Stimulated activated CD8-positive, alpha-beta memory T cell treated with anti-CD3 and anti-CD28 coated beads, Interleukin-15, amount 100 ng/mL, for 1 hour (primary cell): ENCODE measurements around the gene TARBP2.
"Not testable (repeated sequence)": the region's sequence is repeated elsewhere in the genome, so short reads cannot be mapped to it uniquely, and the experiment has no call there.

Source experiments
- DNase-seq: peaks from one replicate; pipeline ENCODE4 v3.0.0-alpha.2; 2020; ENCODE audit warnings: low read depth

TARBP2 gene

GRCh38 chr12:53514628-53515290 is 13.7 kb downstream of the TARBP2 start:
- DNase-seq, result no peak

DNA sequence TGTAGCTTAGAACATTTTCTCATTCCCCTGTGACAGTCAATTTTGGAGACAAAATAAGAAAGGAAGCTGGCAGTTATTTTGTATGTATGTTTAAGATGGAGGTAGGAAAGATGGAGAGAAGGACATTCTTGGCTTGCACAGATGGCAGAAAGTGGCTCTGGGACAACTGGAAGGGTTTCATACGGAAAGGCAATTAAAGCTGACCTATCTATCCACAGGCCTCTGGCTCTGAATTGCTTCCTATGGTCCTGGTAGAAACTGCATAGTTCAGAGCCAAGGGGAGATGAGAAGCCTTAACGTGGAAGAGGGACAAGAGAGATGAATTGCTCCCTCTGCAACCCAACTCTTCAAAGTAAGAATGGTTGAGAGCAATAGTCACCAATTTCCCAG is 14.2 kb downstream of the TARBP2 start:
- DNase-seq, result no peak

GRCh38 chr12:53516758-53517455 is 15.8 kb downstream of the TARBP2 start:
- no peak for DNase-seq

DNA sequence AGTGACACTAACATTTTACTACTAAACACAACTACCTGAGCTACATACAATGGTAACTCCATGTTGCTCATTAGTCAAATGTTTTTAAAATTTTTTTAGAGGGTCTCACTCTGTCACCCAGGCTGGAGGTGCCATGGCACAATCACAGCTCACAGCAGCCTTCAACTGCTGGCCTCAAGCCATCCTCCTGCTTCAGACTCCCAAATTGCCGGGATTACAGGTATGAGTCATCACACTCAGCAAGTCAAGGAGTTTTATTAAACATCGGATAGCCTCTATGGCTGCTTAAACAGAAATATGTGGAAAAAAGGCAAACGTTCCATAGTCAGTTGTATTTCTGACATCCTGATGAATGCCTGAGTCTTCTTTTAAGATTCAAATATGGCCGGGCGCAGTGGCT is 17.3 kb downstream of the TARBP2 start:
- DNase-seq, result no peak

- DNase-seq, result no peak
Measured at GRCh38 chr12:53523131-53523530, 22.0 kb downstream of the TARBP2 start.

GRCh38 chr12:53524476-53524875 is 23.4 kb downstream of the TARBP2 start:
- DNase-seq, result no peak

- no peak for DNase-seq
Measured at GRCh38 chr12:53530061-53530460, 29.0 kb downstream of the TARBP2 start.

- no peak for DNase-seq
Measured at GRCh38 chr12:53530920-53531319, 29.8 kb downstream of the TARBP2 start.

DNA sequence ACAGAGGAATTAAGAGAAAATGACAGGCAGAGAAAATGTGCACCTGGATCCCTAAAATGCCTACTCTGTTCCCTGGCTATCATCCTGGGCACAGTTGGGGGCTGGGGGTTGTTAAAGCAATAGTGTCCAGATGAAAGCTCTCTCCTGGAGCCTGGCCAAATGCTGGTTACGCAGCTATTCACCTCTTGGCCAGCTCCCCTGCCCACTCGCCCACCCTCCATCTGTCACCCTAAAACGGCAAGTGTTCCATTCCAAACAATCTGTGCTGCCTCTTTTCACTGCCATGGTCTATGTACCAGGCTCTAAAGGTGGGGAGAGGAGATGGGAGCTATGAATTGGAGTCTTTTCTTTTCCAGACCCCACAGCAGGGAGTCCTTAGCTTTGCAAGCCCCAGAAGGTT is 30.9 kb downstream of the TARBP2 start:
- no peak for DNase-seq

- DNase-seq, result no peak
Measured at GRCh38 chr12:53532524-53533445, 31.7 kb downstream of the TARBP2 start.

GRCh38 chr12:53533471-53533870 is 32.4 kb downstream of the TARBP2 start:
- DNase-seq, result no peak

DNA sequence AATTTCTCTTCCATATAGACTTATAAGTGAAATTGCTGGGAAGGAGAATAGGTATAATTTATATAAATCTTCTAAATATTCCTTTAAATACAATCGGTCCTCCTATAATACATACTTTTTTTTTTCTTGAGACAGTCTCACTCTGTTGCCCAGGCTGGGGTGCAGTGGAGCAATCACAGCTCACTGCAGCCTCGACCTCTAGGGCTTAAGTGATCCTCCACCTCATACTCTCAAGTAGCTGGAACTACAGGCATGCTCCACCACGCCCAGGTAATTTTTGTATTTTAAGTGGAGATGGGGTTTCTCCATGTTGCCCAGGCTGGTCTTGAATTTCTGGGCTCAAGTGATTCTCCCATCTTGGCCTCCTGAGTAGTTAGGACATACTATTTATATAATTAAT is 35.9 kb downstream of the TARBP2 start:
- DNase-seq, result no peak

GRCh38 chr12:53538209-53538689 is 37.2 kb downstream of the TARBP2 start:
- no peak for DNase-seq

DNA sequence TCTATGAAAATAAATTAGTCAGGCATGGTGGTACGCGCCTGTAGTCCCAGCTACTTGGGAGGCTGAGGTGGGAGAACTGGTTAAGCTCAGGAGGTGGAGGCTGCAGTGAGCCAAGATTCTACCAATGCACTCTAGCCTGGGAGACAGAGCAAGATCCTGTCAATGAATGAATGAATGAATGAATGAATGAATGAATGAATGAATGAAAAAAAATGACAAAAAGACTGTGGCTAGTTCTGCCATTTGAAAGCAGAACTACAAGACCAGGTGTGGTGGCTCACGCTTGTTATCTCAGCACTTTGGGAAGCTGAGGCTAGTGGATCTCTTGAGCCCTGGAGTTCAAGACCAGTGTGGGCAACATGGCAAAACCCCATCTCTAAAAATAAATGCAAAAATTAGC is 38.4 kb downstream of the TARBP2 start:
- DNase-seq, result no peak

DNA sequence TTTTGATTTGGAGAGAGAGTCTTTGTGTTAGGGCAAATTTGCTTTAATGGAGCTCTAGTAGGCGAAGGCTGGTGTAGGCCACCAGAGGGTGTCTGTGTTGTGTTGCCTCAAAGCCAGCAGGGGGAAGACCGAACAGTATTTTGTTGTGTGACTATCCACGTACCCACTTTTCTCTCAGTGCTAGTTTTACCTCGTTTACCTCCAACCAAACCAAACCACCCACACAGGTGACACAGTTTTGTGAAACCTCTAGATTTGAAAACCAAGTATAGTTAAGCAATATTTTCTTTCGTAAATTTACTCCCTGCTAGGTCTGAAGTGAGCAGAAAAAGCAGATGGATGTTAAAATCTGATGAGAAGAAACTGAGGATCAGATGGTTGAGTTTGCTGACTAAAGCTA is 42.5 kb downstream of the TARBP2 start:
- peak; percentile 2 for DNase-seq

DNA sequence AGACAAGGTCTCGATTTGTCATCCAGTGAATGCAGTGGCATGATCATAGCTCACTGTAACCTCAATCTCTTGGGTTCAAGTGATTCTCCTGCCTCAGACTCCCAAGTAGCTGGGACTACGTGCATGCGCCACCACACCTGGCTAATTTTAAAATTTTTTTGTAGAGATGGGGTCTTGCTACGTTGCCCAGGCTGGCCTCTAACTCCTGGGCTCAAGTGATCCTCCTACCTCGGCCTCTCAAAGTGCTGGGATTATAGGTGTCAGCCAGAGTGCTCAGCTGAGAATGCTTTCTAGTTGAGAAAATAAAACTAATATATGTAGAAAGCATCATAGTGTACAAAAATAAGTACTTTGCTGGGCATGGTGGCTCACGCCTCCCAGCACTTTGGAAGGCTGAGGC is 47.3 kb downstream of the TARBP2 start:
- DNase-seq, result not testable (repeated sequence)

DNA sequence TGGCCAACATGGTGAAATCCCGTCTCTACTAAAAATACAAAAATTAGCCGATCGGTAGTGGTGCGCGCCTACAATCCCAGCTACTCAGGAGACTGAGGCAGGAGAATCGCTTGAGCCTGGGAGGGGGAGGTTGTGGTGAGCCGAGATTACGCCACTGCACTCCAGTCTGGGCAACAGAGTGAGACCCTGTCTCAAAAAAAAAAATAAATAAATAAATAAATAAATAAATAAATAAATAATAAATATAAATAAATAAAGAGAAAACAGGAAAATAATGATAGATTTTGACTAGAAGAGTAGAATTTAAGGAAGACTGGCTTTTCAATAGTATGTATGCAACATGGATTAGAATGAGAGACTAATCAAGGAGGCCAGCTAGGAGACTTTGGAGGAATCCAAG is 49.0 kb downstream of the TARBP2 start:
- not testable (repeated sequence) for DNase-seq

- DNase-seq, result no peak
Measured at GRCh38 chr12:53550595-53550994, 49.5 kb downstream of the TARBP2 start.

GRCh38 chr12:53551889-53552291 is 50.8 kb downstream of the TARBP2 start:
- no peak for DNase-seq

- DNase-seq, result no peak
Measured at GRCh38 chr12:53552361-53553327, 51.6 kb downstream of the TARBP2 start.
